Measurements from ENCODE around the gene TCEANC2.

DNA sequence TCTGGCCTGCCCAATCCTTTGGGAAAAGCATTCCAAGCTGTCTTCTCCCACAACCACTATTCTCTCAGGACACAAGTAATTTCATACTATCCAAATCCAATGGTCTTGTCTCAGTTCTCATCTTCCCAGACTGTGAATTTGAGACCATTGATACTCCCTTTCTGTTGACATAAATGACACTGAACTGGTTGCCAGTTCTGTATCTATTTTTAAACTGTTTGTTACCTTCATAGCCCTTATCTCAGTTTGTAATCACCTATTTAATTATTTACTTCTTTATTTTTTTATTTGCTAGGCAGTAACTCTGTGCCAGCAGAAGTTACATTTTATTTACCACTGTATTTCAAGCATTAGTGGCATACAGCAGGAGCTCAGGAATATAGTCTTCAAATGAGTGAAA lies 24.0 kb downstream of the TCEANC2 start:
- TF ChIP-seq, protein P1, sequence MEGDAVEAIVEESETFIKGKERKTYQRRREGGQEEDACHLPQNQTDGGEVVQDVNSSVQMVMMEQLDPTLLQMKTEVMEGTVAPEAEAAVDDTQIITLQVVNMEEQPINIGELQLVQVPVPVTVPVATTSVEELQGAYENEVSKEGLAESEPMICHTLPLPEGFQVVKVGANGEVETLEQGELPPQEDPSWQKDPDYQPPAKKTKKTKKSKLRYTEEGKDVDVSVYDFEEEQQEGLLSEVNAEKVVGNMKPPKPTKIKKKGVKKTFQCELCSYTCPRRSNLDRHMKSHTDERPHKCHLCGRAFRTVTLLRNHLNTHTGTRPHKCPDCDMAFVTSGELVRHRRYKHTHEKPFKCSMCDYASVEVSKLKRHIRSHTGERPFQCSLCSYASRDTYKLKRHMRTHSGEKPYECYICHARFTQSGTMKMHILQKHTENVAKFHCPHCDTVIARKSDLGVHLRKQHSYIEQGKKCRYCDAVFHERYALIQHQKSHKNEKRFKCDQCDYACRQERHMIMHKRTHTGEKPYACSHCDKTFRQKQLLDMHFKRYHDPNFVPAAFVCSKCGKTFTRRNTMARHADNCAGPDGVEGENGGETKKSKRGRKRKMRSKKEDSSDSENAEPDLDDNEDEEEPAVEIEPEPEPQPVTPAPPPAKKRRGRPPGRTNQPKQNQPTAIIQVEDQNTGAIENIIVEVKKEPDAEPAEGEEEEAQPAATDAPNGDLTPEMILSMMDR (IDR thresholded peaks at IDR 0.05): no peak
- no peak for TF ChIP-seq POLR2A (IDR thresholded peaks at IDR 0.05)

All from testis (tissue), 2 donors.